Measurements from ENCODE around the gene RFX8. TPM values are rescaled to one million over a fixed set of nuclear protein-coding genes. Genes with fewer than 3 reads are reported as not detected.

The RFX8 gene
- total and polyA plus RNA-seq, 4 experiments from 2014 or later: 1.2 to 1.3 TPM; not detected in 2

DNA sequence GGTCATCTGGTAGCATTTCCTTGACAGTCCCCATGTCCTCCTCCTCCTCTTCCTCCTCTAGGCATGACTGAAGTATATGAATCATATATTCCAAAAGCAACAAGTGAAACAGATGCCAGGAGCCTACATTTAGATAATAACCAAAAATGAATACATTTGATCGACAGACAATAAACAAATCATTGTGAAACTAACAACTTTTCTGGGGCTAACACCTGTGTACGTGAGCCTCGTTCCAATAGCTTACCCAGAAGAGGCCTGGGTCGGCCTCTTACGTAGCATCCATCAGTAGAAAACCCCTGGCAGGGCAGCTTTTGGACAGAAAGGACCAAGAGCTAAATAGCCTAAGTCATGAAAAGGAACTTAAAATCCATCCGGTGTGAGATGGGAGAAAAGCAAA, 72.3 kb downstream of the RFX8 start:
- no peaks in the 10 kb centered on the region for H3K36me3 Mint-ChIP-seq
- intact Hi-C loops (cut with micrococcal nuclease): no loop called here

GRCh38 chr2:101401906-101402305, 73.0 kb downstream of the RFX8 start:
- H3K4me1 Mint-ChIP-seq: peaks cover 0 to 1% (median 0%) of the 10 kb centered on the region in 4 donors
- CTCF ChIA-PET (ENCODE audit: partially characterized antibody): interaction anchor here (1.2 kb wide), 1 partner anchor 60 kb away, joined by 4 read pairs; no protein-coding TSS in a partner anchor

More for the DNA sequence above, 72.3 kb downstream of the RFX8 start:
- Mint-ChIP-seq H3K4me1 (peaks cover 0 to 1% (median 0%) of the 10 kb centered on the region in 4 donors), H3K27me3 (peaks cover 3 to 9% of the 10 kb centered on the region in 2 donors), H3K27ac (peak overlapping the region in 1 of 7 donors; percentile 37), H3K4me3 (no peak overlapping the region), H3K9me3 (no peaks in the 10 kb centered on the region)
- Histone ChIP-seq H3K36me3 (ENCODE audit: insufficient read depth, low read length) (no peaks in the 10 kb centered on the region), H3K27me3 (ENCODE audit: insufficient read depth, low read length) (no peaks in the 10 kb centered on the region), H3K4me3 (ENCODE audit: low read length in 2 of 2) (no peak overlapping the region), H3K27ac (ENCODE audit: low read depth, low read length) (no peak overlapping the region), H3K4me1 (ENCODE audit: insufficient read depth, low read length) (no peaks in the 10 kb centered on the region), H3K9me3 (ENCODE audit: control insufficient read depth in 1 of 2, low read length in 2 of 2) (no peaks in the 10 kb centered on the region)
- CTCF ChIA-PET (ENCODE audit: partially characterized antibody): interaction anchor here (1.2 kb wide), 1 partner anchor 61 kb away, joined by 4 read pairs; no protein-coding TSS in a partner anchor
- POLR2A ChIA-PET (ENCODE audit: partially characterized antibody): no interaction called here
- no peak for DNase-seq

GRCh38 chr2:101401326-101401665, 73.6 kb downstream of the RFX8 start:
- no peaks in the 10 kb centered on the region for H3K4me1 ChIP-seq (ENCODE audit: insufficient read depth, low read length)
- H3K27ac Mint-ChIP-seq: no peak overlapping the region
- no peaks in the 10 kb centered on the region for H3K27me3 ChIP-seq (ENCODE audit: insufficient read depth, low read length)
- intact Hi-C loops (cut with micrococcal nuclease): no loop called here
- ChIA-PET CTCF (ENCODE audit: partially characterized antibody) (no interaction called here), POLR2A (ENCODE audit: partially characterized antibody) (no interaction called here)
- H3K36me3 ChIP-seq (ENCODE audit: insufficient read depth, low read length): no peaks in the 10 kb centered on the region
- H3K4me1 Mint-ChIP-seq: peaks cover 0 to 1% (median 0%) of the 10 kb centered on the region in 4 donors
- no peaks in the 10 kb centered on the region for H3K9me3 ChIP-seq (ENCODE audit: control insufficient read depth in 1 of 2, low read length in 2 of 2)
- no peak overlapping the region for H3K4me3 Mint-ChIP-seq
- peaks cover 6 to 12% of the 10 kb centered on the region in 2 donors for H3K27me3 Mint-ChIP-seq
- DNase-seq: no peak
- no peaks in the 10 kb centered on the region for H3K36me3 Mint-ChIP-seq
- no peak overlapping the region for H3K27ac ChIP-seq (ENCODE audit: low read depth, low read length)
- H3K9me3 Mint-ChIP-seq: no peaks in the 10 kb centered on the region
- H3K4me3 ChIP-seq (ENCODE audit: low read length in 2 of 2): no peak overlapping the region

More at GRCh38 chr2:101401906-101402305, 73.0 kb downstream of the RFX8 start:
- Histone ChIP-seq H3K36me3 (ENCODE audit: insufficient read depth, low read length) (no peaks in the 10 kb centered on the region), H3K9me3 (ENCODE audit: control insufficient read depth in 1 of 2, low read length in 2 of 2) (no peaks in the 10 kb centered on the region), H3K27me3 (ENCODE audit: insufficient read depth, low read length) (no peaks in the 10 kb centered on the region), H3K27ac (ENCODE audit: low read depth, low read length) (no peak overlapping the region), H3K4me3 (ENCODE audit: low read length in 2 of 2) (no peak overlapping the region), H3K4me1 (ENCODE audit: insufficient read depth, low read length) (no peaks in the 10 kb centered on the region)
- Mint-ChIP-seq H3K9me3 (no peaks in the 10 kb centered on the region), H3K27me3 (peaks cover 6 to 12% of the 10 kb centered on the region in 2 donors), H3K27ac (no peak overlapping the region), H3K4me3 (no peak overlapping the region), H3K36me3 (no peaks in the 10 kb centered on the region)
- no peak for DNase-seq
- POLR2A ChIA-PET (ENCODE audit: partially characterized antibody): no interaction called here
- intact Hi-C loops (cut with micrococcal nuclease): no loop called here

- peaks cover 9 to 16% of the 10 kb centered on the region in 2 donors for H3K27me3 Mint-ChIP-seq
- Histone ChIP-seq H3K4me3 (ENCODE audit: low read length in 2 of 2) (no peak overlapping the region), H3K36me3 (ENCODE audit: insufficient read depth, low read length) (no peaks in the 10 kb centered on the region), H3K4me1 (ENCODE audit: insufficient read depth, low read length) (no peaks in the 10 kb centered on the region), H3K27me3 (ENCODE audit: insufficient read depth, low read length) (no peaks in the 10 kb centered on the region), H3K27ac (ENCODE audit: low read depth, low read length) (no peak overlapping the region), H3K9me3 (ENCODE audit: control insufficient read depth in 1 of 2, low read length in 2 of 2) (no peaks in the 10 kb centered on the region)
- peak overlapping the region in 1 of 7 donors; percentile 24 for H3K27ac Mint-ChIP-seq
- ChIA-PET CTCF (ENCODE audit: partially characterized antibody) (no interaction called here), POLR2A (ENCODE audit: partially characterized antibody) (no interaction called here)
- peaks cover 0 to 1% (median 0%) of the 10 kb centered on the region in 4 donors for H3K4me1 Mint-ChIP-seq
- DNase-seq: no peak
- H3K36me3 Mint-ChIP-seq: peaks cover 0 to 4% of the 10 kb centered on the region in 2 donors
- no peak overlapping the region for H3K4me3 Mint-ChIP-seq
- intact Hi-C loops (cut with micrococcal nuclease): no loop called here
- no peaks in the 10 kb centered on the region for H3K9me3 Mint-ChIP-seq
Measured at GRCh38 chr2:101400506-101401325, 74.2 kb downstream of the RFX8 start.

DNA sequence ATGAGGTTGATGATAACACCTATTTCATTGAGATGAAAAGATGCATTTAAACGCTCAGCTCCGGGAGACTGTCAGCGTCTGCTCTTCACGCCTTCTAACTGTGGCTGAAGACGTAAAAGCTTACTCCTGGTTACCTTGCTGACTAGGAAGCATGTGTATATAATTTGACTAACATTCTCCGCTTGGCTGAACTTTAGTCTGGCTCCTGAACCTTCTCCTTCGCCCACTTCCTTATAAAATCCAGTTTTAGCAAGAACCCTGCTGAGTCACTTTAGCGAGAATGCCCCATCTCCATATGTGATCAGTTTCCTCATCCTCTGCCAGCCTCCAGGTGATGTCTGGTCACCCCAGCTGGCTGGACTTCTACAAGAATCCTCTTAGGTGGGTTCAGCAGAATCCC, 74.9 kb downstream of the RFX8 start:
- no peaks in the 10 kb centered on the region for H3K4me1 ChIP-seq (ENCODE audit: insufficient read depth, low read length)

GRCh38 chr2:101399021-101399799, 75.7 kb downstream of the RFX8 start:
- no peaks in the 10 kb centered on the region for H3K9me3 ChIP-seq (ENCODE audit: control insufficient read depth in 1 of 2, low read length in 2 of 2)
- Mint-ChIP-seq H3K27me3 (peaks cover 11 to 16% of the 10 kb centered on the region in 2 donors), H3K27ac (no peak overlapping the region), H3K4me3 (no peak overlapping the region), H3K9me3 (no peaks in the 10 kb centered on the region), H3K36me3 (peaks cover 0 to 4% of the 10 kb centered on the region in 2 donors), H3K4me1 (no peaks in the 10 kb centered on the region)
- H3K4me3 ChIP-seq (ENCODE audit: low read length in 2 of 2): no peak overlapping the region
- no peaks in the 10 kb centered on the region for H3K36me3 ChIP-seq (ENCODE audit: insufficient read depth, low read length)
- no peaks in the 10 kb centered on the region for H3K27me3 ChIP-seq (ENCODE audit: insufficient read depth, low read length)
- no peak overlapping the region for H3K27ac ChIP-seq (ENCODE audit: low read depth, low read length)
- CTCF ChIA-PET (ENCODE audit: partially characterized antibody): interaction anchor here (1.2 to 1.7 kb wide), 4 partner anchors 11 to 432 kb away, joined by 3 to 6 read pairs (median 3); no protein-coding TSS in a partner anchor
- intact Hi-C loops (cut with micrococcal nuclease): no loop called here
- POLR2A ChIA-PET (ENCODE audit: partially characterized antibody): interaction anchor here (0.6 kb wide), 2 partner anchors 24 to 429 kb away, joined by 3 read pairs; no protein-coding TSS in a partner anchor
- H3K4me1 ChIP-seq (ENCODE audit: insufficient read depth, low read length): no peaks in the 10 kb centered on the region
- DNase-seq: no peak

More for the DNA sequence above, 74.9 kb downstream of the RFX8 start:
- H3K36me3 ChIP-seq (ENCODE audit: insufficient read depth, low read length): no peaks in the 10 kb centered on the region
- DNase-seq: no peak
- Mint-ChIP-seq H3K9me3 (no peaks in the 10 kb centered on the region), H3K4me1 (no peaks in the 10 kb centered on the region), H3K4me3 (no peak overlapping the region), H3K27ac (no peak overlapping the region), H3K36me3 (peaks cover 0 to 4% of the 10 kb centered on the region in 2 donors), H3K27me3 (peaks cover 9 to 16% of the 10 kb centered on the region in 2 donors)
- CTCF ChIA-PET (ENCODE audit: partially characterized antibody): interaction anchor here (1.6 to 1.7 kb wide), 2 partner anchors 58 to 431 kb away, joined by 3 to 6 read pairs; no protein-coding TSS in a partner anchor
- no peak overlapping the region for H3K4me3 ChIP-seq (ENCODE audit: low read length in 2 of 2)
- no peaks in the 10 kb centered on the region for H3K9me3 ChIP-seq (ENCODE audit: control insufficient read depth in 1 of 2, low read length in 2 of 2)
- POLR2A ChIA-PET (ENCODE audit: partially characterized antibody): no interaction called here
- H3K27me3 ChIP-seq (ENCODE audit: insufficient read depth, low read length): no peaks in the 10 kb centered on the region
- no peak overlapping the region for H3K27ac ChIP-seq (ENCODE audit: low read depth, low read length)
- intact Hi-C loops (cut with micrococcal nuclease): no loop called here

Measured in CD4-positive, alpha-beta memory T cell (primary cell).